Measurements from ENCODE around the gene PWP2. TPM values are rescaled to one million over a fixed set of nuclear protein-coding genes. Genes with fewer than 3 reads are reported as not detected.

PWP2 gene
- total RNA-seq, 1 experiment from 2014 or later, result 6.0 TPM

GRCh38 chr21:44072111-44072510 lies 35.1 kb upstream of the PWP2 start:
- Histone ChIP-seq H2AFZ (ENCODE audit: low read length) (no peak overlapping the region), H3K27me3 (ENCODE audit: insufficient read depth, low read length) (no peaks in the 10 kb centered on the region), H2AK5ac (ENCODE audit: insufficient read length, low read length) (no peak overlapping the region), H3T11ph (ENCODE audit: low read length) (no peak overlapping the region), H3K14ac (ENCODE audit: insufficient read depth, low read length) (no peak overlapping the region), H3K79me1 (ENCODE audit: insufficient read depth, low read depth, low read length, poor library complexity, severe bottlenecking) (no peaks in the 10 kb centered on the region), H3K23ac (ENCODE audit: insufficient read length, low read depth, low read length) (no peak overlapping the region), H2BK15ac (ENCODE audit: low read depth, low read length) (no peak overlapping the region), H3K9ac (ENCODE audit: extremely low read depth, insufficient read length, low read length) (no peak overlapping the region), H4K20me1 (ENCODE audit: control insufficient read depth, insufficient read depth, insufficient read length) (no peaks in the 10 kb centered on the region), H3K56ac (ENCODE audit: insufficient read length, low read depth, low read length) (no peak overlapping the region), H4K91ac (ENCODE audit: insufficient read length, low read depth, low read length) (no peak overlapping the region), H4K8ac (replicated peaks; ENCODE audit: insufficient read length, low read depth, low read length) (no peak overlapping the region), H3K23me2 (ENCODE audit: insufficient read length, low read depth, low read length, poor library complexity, severe bottlenecking) (no peaks in the 10 kb centered on the region), H4K5ac (ENCODE audit: insufficient read length, low read depth, low read length) (no peak overlapping the region), H2BK5ac (ENCODE audit: insufficient read length, low read length) (no peak overlapping the region), H2BK20ac (ENCODE audit: low read depth, low read length, poor library complexity, severe bottlenecking) (no peak overlapping the region), H2BK120ac (ENCODE audit: low read depth, low read length, poor library complexity, severe bottlenecking) (no peak overlapping the region), H3K4me1 (ENCODE audit: insufficient read depth, low read length) (no peaks in the 10 kb centered on the region), H3K4ac (ENCODE audit: low read depth, low read length) (no peak overlapping the region), H3K79me2 (ENCODE audit: insufficient read depth, low read length) (peaks cover 2% of the 10 kb centered on the region; the same call in 1 of the 2 replicates), H3K18ac (ENCODE audit: insufficient read length, low read depth, low read length) (no peak overlapping the region), H3K4me2 (ENCODE audit: insufficient read depth, insufficient read length, low read length) (no peak overlapping the region), H2BK12ac (ENCODE audit: insufficient read length, low read depth, low read length) (no peak overlapping the region), H3K27ac (ENCODE audit: insufficient read length, low read depth, low read length) (no peak overlapping the region), H3K9me3 (ENCODE audit: control insufficient read depth, low read depth, low read length) (no peaks in the 10 kb centered on the region)
- Mint-ChIP-seq H3K36me3 (ENCODE audit: insufficient read depth in 1 of 3, low read depth in 3 of 3) (peaks cover 12 to 40% (median 29%) of the 10 kb centered on the region in 3 experiments; a peak in 5 of 7 replicates), H3K4me3 (no peak overlapping the region), H3K27me3 (ENCODE audit: low read depth) (no peaks in the 10 kb centered on the region; the same call in 1 of the 2 replicates), H3K4me1 (peaks cover 8 to 10% of the 10 kb centered on the region in 2 experiments), H3K27ac (peak overlapping the region in 2 of 3 experiments; percentile 66 to 90; a peak in 2 of 7 replicates), H3K9me3 (no peaks in the 10 kb centered on the region; a peak in 1 of 5 replicates)
- no peak for DNase-seq
- TF ChIP-seq CTCF (conservative IDR thresholded peaks at IDR 0.05), result no peak; the same call in 2 of the 3 replicates
- no CpG with 5 or more reads among the region's 15 CpGs for WGBS (ENCODE audit: extremely low coverage, insufficient read length, low lambda C conversion rate)

All from H9 (cell line).